Measurements from ENCODE around the gene OR51V1.
"Not testable (repeated sequence)": the region's sequence is repeated elsewhere in the genome, so short reads cannot be mapped to it uniquely, and the experiment has no call there.

The OR51V1 gene

DNA sequence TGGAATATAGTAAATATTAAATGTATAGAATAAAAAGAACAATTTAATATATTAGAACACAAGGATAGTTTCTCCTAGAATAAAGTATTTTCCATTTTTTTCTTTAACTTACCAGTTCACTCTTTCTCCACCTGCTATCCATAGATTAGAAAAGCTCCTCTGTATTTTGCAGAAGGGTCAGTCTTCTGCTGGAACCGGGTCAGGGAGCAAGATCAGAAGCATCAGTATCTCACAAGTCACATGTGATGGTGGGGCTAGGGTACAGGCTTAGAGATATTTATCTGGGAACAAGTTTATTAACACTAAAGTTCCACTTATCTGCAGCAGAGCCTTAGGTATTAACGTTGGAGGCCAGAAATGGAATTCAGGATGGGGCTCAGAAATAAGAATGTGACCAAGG lies 28.6 kb downstream of the OR51V1 start:
- DNase-seq (ENCODE audit: insufficient read length, low spot score), result no peak
- TF ChIP-seq, protein P1, sequence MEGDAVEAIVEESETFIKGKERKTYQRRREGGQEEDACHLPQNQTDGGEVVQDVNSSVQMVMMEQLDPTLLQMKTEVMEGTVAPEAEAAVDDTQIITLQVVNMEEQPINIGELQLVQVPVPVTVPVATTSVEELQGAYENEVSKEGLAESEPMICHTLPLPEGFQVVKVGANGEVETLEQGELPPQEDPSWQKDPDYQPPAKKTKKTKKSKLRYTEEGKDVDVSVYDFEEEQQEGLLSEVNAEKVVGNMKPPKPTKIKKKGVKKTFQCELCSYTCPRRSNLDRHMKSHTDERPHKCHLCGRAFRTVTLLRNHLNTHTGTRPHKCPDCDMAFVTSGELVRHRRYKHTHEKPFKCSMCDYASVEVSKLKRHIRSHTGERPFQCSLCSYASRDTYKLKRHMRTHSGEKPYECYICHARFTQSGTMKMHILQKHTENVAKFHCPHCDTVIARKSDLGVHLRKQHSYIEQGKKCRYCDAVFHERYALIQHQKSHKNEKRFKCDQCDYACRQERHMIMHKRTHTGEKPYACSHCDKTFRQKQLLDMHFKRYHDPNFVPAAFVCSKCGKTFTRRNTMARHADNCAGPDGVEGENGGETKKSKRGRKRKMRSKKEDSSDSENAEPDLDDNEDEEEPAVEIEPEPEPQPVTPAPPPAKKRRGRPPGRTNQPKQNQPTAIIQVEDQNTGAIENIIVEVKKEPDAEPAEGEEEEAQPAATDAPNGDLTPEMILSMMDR (IDR thresholded peaks at IDR 0.05; ENCODE audit: insufficient read depth, missing control alignments), result no peak
- no peak for FAIRE-seq

DNA sequence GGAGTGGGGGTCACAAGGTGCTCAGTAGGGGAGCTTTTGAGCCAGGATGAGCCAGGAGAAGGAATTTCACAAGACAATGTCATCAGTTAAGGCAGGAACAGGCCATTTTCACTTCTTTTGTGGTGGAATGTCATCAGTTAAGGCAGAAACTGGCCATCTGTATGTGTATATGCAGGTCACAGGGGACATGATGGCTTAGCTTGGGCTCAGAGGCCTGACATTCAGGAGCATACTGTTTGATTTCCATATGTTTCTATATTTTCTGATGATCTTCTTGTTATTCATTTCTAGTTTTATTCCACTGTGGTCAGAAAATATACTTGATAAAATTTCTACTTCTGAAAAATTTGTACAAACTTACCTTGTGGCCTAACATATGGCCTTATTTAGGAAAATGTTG lies 34.6 kb downstream of the OR51V1 start:
- FAIRE-seq; DNase-seq (ENCODE audit: insufficient read length, low spot score): not testable (repeated sequence)

DNA sequence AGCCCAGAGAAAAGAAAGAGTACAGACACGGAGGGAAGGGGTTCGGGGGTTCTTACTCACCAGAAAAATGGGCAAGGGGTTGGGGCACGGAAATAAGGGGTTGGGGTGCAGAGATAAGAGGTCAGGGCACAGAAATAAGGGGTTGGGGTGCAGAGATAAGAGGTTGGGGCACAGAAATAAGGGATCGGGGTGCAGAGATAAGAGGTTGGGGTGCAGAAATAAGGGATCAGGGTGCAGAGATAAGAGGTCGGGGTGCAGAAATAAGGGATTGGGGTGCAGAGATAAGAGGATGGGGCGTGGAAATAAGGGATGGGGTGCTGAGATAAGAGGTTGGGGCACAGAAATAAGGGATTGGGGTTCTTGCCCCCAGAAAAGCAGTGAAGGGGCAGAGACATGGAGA lies 35.7 kb downstream of the OR51V1 start:
- FAIRE-seq; DNase-seq (ENCODE audit: insufficient read length, low spot score): not testable (repeated sequence)

DNA sequence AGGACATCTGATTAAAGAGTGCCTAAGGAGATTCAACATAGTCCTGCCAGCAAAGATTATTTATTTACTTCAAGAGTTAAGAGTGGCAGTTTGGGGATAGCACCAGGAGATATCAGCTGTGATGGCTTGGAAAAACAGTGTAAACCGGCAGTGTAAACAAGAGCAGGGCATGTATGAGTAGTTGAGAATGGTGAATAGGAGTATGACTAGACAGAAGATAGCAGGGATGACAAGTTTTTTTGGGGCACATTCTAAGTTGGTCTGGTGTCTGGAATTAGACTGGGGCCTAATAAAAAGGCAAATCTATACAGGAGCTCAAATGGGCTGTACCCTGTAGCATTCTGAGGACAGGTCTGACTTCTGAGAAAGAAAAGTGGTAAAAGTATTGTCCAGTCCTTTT lies 39.4 kb downstream of the OR51V1 start:
- not testable (repeated sequence) for FAIRE-seq; DNase-seq (ENCODE audit: insufficient read length, low spot score)

DNA sequence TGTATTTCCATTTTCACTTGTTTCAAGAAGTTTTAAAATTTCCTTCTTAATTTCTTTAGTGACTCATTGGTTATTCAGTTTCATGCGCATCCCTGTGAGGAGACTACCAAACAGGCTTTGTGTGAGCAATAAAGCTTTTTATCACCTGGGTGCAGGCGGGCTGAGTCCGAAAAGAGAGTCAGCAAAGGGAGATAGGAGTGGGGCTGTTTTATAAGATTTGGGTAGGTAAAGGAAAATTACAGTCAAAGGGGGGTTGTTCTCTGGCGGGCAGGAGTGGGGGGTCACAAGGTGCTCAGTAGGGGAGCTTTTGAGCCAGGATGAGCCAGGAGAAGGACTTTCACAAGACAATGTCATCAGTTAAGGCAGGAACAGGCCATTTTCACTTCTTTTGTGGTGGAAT lies 40.3 kb downstream of the OR51V1 start:
- not testable (repeated sequence) for FAIRE-seq; DNase-seq (ENCODE audit: insufficient read length, low spot score)

DNA sequence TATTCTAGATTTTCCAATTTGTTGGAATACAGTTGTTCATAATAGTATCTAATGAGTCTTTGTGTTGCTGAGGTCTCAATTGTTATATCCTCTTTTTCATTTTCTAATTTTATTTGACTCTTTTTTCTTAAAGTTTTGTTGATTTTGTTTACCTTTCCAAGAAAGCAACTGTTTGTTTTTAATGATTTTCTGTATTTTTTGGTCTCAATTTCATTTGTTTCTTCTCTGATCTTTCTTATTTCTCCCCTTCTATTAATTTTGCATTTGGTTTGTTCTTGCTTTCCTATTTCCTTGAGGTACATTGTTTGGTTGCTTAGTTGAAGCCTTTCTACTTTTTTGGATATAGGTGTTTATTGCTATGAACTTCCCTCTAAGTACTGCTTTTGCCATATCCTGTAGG lies 40.7 kb downstream of the OR51V1 start:
- TF ChIP-seq, protein P1 (IDR thresholded peaks at IDR 0.05; ENCODE audit: insufficient read depth, missing control alignments), result no peak
- DNase-seq (ENCODE audit: insufficient read length, low spot score) (no peak), FAIRE-seq (no peak)

DNA sequence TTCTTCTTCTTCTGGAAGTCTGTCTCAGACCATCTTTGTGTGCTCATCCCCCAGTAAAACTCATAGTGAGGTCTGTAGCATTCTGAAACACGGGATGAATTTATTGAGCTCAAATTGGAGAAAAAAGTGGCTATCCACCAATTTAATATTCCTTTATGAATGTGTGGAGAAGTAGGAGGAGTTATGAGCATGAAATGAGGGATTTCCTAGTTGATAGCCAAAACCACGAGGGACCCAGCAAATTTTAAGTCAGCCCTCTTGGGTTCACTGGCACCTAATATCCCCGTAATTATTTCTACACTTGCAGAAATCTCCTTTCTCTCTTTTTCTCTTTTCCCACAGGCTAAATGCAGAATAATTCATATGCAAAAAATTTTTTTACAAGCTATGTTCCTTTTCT lies 45.8 kb downstream of the OR51V1 start, which contains the start of gene OR52A1:
Gene OR52A1, minus strand, starts transcription at position 101 of the 400 bp plus-strand sequence. CDS start 2,388 bp downstream, outside the sequence.
- FAIRE-seq (no peak), DNase-seq (ENCODE audit: insufficient read length, low spot score) (no peak)
- TF ChIP-seq, protein P1 (IDR thresholded peaks at IDR 0.05; ENCODE audit: insufficient read depth, missing control alignments), result no peak

DNA sequence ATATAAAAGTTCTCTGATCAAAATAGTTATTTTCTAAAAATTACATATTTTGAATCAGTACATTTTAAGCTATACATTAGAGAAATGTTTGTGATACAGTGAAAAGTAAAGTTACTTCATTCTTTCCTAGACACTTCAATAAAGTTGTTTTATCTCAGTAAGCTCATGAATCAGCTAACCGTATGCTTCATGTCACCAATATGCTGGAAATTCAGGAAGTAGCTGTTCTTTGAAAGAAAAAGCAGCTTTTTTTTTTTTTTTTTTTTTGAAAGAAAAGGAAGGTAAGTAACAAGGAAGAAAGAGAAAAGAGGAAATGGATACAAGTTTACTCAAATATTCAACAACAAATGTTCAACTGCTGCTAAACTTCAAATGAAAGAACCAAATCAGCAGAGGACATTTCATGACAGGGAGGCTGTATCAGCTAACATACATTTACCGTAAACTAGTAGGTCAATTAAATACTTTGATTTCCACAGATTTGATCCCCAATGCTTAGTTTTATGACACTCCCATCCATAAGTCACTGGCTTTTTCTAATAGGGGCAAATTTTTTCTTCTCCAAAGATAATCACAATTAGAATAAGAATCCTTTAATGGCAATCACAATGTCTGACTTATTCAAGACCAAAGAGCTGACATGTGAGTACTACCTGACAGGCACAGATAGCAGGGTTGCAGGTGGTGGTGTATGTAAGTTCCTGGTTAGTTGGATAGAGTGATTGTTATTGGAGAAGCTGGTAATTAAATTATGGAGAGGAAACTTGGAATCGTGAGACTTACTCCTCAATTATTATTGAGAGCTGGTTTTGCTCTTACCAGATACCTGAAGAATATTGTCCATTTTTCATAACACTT lies 46.7 kb downstream of the OR51V1 start:
- DNase-seq (ENCODE audit: insufficient read length, low spot score) (no peak), FAIRE-seq (no peak)
- TF ChIP-seq, protein P1 (IDR thresholded peaks at IDR 0.05; ENCODE audit: insufficient read depth, missing control alignments), result no peak

DNA sequence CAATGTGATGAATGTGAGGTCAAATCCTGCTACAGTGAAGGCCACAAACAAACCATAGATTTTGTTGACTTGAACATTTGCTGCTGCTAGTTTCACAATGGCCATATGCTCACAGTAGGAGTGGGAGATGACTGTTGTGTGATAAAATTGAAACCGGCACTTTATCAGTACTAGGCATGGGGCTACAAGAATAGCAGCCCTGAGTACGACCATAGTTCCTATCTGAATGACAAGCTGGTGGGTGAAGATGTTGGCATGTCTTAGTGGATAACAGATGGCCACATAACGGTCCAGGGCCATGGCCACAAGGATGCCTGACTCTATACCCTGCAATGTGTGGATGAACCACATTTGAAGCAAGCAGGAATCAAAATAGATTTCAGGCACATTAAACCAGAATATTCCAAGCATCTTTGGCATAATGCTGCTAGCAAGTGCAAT lies 48.7 kb downstream of the OR51V1 start:
- TF ChIP-seq, protein P1 (IDR thresholded peaks at IDR 0.05; ENCODE audit: insufficient read depth, missing control alignments), result no peak
- no peak for FAIRE-seq
- DNase-seq (ENCODE audit: insufficient read length, low spot score), result no peak

Data from D721Med (cell line).